Panc1 (cell line): ENCODE measurements around the gene CNGA3.
"Not testable (repeated sequence)": the region's sequence is repeated elsewhere in the genome, so short reads cannot be mapped to it uniquely, and the experiment has no call there.

Experiments used
- POLR2AphosphoS5 ChIP-seq: IDR thresholded peaks from 2 replicates; pipeline ENCODE4 v1.6.1; 2012; ENCODE audit warnings: mild to moderate bottlenecking, low read depth, low read length, moderate library complexity
- SIN3A ChIP-seq: IDR thresholded peaks from 2 replicates; pipeline ENCODE4 v1.6.1; 2012; ENCODE audit warnings: low read depth, mild to moderate bottlenecking, low read length, moderate library complexity, borderline replicate concordance; ENCODE audit not compliant: insufficient read depth
- TCF7L2 ChIP-seq: IDR thresholded peaks from 2 replicates; pipeline ENCODE4 v1.6.1; 2011; ENCODE audit warnings: mild to moderate bottlenecking, low read depth, low read length, inconsistent platforms
- TF ChIP-seq, protein P1 (sequence below): fragments of 450-650 bp; IDR thresholded peaks from 2 replicates; pipeline ENCODE4 v1.5.1; 2017; ENCODE audit warnings: mild to moderate bottlenecking
- TF ChIP-seq, protein P2 (sequence below), 2 experiments: IDR thresholded peaks; 2 replicates each; pipeline ENCODE4 v1.6.1; 2011 to 2012; ENCODE audit warnings: low read depth in 2 of 2, control low read depth in 1 of 2, low read length in 1 of 2, mild to moderate bottlenecking in 1 of 2, moderate library complexity in 1 of 2; ENCODE audit not compliant: insufficient read depth in 1 of 2

DNA sequence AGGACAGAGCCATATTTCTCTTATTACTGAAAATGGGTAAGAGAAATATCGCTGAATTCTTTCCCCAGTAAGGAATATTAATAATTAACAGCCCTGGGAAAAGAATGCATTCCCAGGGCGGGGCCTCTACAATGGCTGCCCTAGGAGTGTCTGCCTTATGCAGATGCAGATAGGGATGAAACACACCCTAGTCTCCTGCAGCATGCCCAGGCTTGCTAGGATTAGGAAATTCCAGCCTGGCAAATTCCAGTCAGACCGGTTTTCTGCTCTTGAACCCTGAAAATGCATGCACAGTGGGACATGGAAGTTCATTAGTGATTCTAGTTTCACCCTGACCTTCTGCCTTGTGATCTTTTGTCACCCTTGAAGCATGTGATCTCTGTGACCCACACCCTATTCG, 89.4 kb downstream of the CNGA3 start:
- TF ChIP-seq, protein P1, sequence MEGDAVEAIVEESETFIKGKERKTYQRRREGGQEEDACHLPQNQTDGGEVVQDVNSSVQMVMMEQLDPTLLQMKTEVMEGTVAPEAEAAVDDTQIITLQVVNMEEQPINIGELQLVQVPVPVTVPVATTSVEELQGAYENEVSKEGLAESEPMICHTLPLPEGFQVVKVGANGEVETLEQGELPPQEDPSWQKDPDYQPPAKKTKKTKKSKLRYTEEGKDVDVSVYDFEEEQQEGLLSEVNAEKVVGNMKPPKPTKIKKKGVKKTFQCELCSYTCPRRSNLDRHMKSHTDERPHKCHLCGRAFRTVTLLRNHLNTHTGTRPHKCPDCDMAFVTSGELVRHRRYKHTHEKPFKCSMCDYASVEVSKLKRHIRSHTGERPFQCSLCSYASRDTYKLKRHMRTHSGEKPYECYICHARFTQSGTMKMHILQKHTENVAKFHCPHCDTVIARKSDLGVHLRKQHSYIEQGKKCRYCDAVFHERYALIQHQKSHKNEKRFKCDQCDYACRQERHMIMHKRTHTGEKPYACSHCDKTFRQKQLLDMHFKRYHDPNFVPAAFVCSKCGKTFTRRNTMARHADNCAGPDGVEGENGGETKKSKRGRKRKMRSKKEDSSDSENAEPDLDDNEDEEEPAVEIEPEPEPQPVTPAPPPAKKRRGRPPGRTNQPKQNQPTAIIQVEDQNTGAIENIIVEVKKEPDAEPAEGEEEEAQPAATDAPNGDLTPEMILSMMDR = not testable (repeated sequence)
- TF ChIP-seq, protein P2, sequence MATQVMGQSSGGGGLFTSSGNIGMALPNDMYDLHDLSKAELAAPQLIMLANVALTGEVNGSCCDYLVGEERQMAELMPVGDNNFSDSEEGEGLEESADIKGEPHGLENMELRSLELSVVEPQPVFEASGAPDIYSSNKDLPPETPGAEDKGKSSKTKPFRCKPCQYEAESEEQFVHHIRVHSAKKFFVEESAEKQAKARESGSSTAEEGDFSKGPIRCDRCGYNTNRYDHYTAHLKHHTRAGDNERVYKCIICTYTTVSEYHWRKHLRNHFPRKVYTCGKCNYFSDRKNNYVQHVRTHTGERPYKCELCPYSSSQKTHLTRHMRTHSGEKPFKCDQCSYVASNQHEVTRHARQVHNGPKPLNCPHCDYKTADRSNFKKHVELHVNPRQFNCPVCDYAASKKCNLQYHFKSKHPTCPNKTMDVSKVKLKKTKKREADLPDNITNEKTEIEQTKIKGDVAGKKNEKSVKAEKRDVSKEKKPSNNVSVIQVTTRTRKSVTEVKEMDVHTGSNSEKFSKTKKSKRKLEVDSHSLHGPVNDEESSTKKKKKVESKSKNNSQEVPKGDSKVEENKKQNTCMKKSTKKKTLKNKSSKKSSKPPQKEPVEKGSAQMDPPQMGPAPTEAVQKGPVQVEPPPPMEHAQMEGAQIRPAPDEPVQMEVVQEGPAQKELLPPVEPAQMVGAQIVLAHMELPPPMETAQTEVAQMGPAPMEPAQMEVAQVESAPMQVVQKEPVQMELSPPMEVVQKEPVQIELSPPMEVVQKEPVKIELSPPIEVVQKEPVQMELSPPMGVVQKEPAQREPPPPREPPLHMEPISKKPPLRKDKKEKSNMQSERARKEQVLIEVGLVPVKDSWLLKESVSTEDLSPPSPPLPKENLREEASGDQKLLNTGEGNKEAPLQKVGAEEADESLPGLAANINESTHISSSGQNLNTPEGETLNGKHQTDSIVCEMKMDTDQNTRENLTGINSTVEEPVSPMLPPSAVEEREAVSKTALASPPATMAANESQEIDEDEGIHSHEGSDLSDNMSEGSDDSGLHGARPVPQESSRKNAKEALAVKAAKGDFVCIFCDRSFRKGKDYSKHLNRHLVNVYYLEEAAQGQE (IDR thresholded peaks at IDR 0.05; ENCODE audit: insufficient read depth in 1 of 2, low read depth in 2 of 2, low read length in 1 of 2) = not testable (repeated sequence)
- not testable (repeated sequence) for TF ChIP-seq SIN3A, TCF7L2, POLR2AphosphoS5
